ENCODE results near the gene RGS3.
"Not testable (repeated sequence)": the region's sequence is repeated elsewhere in the genome, so short reads cannot be mapped to it uniquely, and the experiment has no call there.

Gene RGS3

DNA sequence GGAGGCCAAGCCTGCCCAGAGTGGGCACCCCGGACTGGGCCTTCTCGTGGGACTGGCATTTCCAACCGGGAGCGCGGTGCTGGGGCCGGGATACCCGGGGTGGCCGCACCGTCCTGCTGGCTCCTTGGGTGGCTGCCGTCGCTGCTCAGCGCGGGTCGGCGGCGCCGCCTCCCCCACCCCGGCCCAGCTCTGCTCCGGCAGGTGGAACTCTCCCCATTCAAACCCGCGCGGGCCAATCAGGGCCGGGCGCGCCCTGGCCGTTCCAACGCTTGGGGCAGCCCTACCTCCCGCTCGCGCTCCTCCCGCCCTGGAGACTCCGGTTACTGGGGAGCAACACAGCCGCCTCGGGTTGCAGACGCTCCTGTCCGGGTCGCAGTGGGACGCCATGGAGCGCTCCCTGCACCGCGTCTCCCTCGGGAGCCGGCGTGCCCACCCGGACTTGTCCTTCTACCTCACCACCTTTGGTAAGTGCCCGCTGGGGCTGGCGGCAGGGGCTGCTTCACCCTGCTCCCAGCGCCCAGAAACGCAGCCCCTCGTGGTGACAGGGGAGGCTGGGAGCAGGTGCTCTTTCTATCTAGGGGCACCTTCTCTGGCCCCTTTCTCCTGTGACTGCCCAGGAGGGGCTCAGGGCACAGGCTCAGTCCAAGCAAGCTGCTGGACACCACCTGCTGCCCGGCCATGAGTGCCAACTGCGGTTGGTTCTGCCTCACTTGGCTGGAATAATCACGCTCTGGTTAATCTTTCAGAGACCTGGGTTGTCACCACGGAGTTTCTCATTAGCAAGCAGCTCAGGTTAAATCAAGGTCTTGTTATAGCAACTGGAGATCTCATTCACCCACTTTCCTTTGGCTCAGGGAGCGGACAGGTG lies at the start of gene RGS3:
Gene RGS3, plus strand, starts transcription at position 310 of the 868 bp plus-strand sequence. Its CDS starts 76 bp downstream, at position 386.
- peak; percentile 89 for DNase-seq

GRCh38 chr9:113416149-113416721 lies 47.3 kb upstream of the RGS3 start:
- no peak for DNase-seq

GRCh38 chr9:113417370-113417769 lies 46.2 kb upstream of the RGS3 start:
- no peak for DNase-seq

- DNase-seq: no peak
Measured at GRCh38 chr9:113421726-113422125, 41.8 kb upstream of the RGS3 start.

GRCh38 chr9:113425072-113425471 lies 38.5 kb upstream of the RGS3 start:
- DNase-seq: no peak

- DNase-seq: no peak
Measured at GRCh38 chr9:113426701-113427100, 36.8 kb upstream of the RGS3 start.

DNA sequence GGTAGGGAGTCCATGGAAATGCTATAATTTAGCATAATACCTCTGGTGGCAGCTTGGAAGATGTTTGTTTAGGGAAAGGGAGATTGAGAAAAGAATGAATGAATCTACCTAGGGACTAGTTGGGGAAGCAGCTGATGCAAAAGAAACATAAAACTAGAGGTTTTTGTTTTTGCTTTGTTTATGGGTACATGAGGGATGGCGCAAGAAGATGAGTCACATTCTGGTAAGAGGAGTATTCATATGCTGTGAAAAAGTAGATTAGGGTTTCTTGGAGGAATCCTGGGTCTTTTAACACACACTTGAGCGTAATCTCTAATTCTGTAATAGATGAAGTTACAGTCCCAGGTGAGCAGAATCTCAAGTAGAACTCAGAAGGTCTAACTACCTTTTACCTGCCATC lies 35.9 kb upstream of the RGS3 start:
- DNase-seq: no peak

DNA sequence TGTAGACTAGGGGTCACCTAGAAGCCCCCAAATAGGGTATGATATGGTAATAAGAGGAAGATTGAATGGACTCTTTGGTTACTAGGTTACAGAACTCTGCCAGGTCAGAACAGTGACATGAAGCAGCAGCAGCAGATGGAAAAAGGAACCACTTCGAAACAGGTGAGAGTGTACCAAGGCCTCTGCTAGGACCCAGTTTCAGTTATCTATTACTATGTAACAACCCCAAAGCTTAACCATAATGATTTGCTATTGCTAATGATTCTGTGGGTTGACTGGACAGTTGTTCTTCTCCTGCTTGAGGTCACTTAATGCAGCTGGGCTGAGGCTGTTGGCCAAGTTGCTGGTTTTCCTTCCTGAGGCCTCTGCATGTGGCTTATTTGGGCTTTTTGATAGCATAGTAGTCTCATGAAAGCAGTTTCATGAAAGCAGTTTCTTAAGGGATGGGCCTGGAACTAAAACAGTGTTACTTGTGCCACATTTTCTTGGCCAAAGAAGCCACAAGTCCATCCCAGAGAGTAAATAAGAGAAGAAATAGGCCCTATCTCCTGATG lies 35.4 kb upstream of the RGS3 start:
- no peak for DNase-seq

- DNase-seq: no peak
Measured at GRCh38 chr9:113431191-113431590, 32.3 kb upstream of the RGS3 start.

GRCh38 chr9:113436728-113437515 lies 26.6 kb upstream of the RGS3 start:
- no peak for DNase-seq

GRCh38 chr9:113437716-113438115 lies 25.8 kb upstream of the RGS3 start:
- not testable (repeated sequence) for DNase-seq

- DNase-seq: no peak
Measured at GRCh38 chr9:113444736-113445135, 18.8 kb upstream of the RGS3 start.

DNA sequence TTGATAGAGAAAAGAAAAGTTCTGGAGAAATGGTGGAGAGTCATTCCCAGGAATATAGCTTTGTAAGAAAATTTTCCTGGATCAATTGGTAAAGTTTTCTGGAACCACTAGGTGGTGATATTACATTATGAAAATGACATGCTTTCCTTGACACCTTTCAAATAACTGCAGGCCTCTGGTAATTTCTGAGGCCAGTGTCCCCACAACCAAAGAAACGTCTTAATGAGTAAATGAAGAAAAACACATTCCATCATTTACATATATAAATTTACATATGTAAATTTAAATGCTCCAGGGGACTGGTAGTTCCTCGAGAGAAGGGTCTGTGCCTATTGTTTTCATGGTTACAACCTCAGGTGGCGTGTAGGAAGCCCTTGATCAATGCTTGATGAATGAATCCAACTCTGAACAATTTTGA lies 17.2 kb upstream of the RGS3 start:
- peak; percentile 31 for DNase-seq

GRCh38 chr9:113449376-113449775 lies 14.2 kb upstream of the RGS3 start:
- no peak for DNase-seq

- no peak for DNase-seq
Measured at GRCh38 chr9:113452113-113452605, 11.4 kb upstream of the RGS3 start.

GRCh38 chr9:113454914-113455761 lies 8.4 kb upstream of the RGS3 start:
- no peak for DNase-seq

- no peak for DNase-seq
Measured at GRCh38 chr9:113456235-113456634, 7.3 kb upstream of the RGS3 start.

DNA sequence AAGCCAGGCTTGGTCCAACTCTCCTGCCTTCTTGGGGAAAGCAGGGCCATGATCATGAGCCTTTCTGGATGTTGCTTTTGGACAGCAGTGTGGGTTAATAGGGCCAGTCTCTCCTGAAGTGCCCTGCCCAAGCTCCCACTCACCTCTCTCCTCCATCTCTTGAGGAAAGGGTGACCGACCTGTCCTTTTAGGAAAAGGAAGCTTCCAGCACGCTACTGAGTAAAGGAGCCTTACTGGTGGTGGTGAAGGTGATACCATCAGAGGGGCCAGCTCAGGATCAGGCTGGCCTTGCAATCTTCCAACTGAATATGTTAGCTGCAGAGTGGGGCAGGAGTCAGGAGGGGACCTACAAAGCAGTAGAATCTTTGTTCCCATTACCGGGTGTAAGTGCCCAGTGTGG lies 2.2 kb upstream of the RGS3 start:
- DNase-seq: no peak

GRCh38 chr9:113461943-113462342 lies 1.6 kb upstream of the RGS3 start:
- DNase-seq: no peak

GRCh38 chr9:113462781-113463286 lies 693 bp upstream of the RGS3 start:
- DNase-seq: no peak

GRCh38 chr9:113464286-113464660 lies 746 bp downstream of the RGS3 start:
- no peak for DNase-seq

DNA sequence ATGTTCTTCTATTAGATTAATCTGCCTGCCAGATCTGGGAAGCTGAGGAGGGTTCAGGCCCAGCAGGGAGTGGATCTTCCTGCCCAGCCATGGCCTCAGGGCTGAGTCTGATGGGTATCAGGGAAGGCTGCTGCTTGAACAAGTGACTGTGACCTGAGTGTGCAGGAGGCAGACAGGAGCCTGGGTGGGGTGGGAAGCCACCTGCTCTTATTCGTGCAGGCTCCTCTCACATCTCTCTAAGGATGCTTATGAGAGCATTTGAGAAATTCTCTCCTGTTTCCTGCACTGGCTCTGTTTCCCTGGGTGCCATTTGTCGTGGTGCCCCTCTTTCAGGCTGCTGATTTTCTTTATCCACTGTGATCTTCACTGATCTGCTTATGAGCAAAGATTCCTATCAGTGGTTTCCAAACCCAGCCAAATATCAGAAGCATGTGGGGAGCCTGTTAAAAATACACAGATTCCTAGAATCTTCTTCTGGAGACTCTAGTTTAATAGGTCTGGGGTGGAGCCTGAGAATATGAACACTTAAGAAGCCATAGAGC lies 2.1 kb downstream of the RGS3 start:
- DNase-seq: peak; percentile 18

All from NCI-H345 (cell line).